HG02678 (cell line): ENCODE results near the gene DHX38.

Experiments used
- ATAC-seq: cut with Tn5 transposase; IDR thresholded peaks from one replicate; pipeline ENCODE4 v1.9.1; 2021; ENCODE audit warnings: mild to moderate bottlenecking, moderate library complexity; ENCODE audit not compliant: unreplicated experiment

DHX38 gene

DNA sequence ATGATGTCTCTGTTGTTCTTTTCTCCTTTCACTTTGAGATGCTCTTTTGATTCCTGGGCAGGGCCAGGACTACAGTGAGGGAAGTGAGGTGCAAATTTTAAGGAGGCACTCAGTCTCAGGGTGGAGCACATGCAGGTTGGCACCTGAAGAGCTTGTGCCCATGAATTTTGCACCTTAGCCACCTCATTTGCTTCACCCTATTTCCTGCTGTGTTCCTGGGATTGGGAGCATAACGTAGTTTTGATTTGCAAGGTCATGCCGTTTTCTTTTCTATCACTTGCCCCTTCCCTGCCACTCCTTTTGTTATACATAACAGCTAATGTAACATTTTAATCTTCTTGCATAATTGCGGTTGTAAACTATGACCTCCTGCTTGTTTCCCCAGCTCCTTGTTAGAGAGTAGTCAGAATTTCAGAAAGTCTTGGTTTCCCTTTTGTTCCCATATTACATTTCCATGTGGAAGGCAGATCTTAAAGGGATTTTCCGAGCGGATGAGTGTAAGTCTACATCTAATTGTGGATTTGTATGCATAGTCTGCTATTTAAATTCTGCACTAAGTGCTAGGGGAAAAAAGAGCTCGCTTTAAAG, 68.6 kb downstream of the DHX38 start:
- ATAC-seq, result no peak
